Skeletal muscle satellite cell (primary cell): ENCODE data around the gene RAP1B.
"Not testable (repeated sequence)": the region's sequence is repeated elsewhere in the genome, so short reads cannot be mapped to it uniquely, and the experiment has no call there.

Experiments
- H3K27me3 ChIP-seq: 2 replicates; pipeline ENCODE4 v1.7.0; 2013; ENCODE audit warnings: low read length; ENCODE audit not compliant: control insufficient read depth, insufficient read depth
- H3K36me3 ChIP-seq: 2 replicates; pipeline ENCODE4 v1.7.0; 2013; ENCODE audit warnings: mild to moderate bottlenecking, control low read depth, low read length; ENCODE audit not compliant: insufficient read depth
- H3K4me1 ChIP-seq: 2 replicates; pipeline ENCODE4 v1.7.0; 2013; ENCODE audit warnings: low read length; ENCODE audit not compliant: control insufficient read depth, insufficient read depth
- H3K4me2 ChIP-seq: 2 replicates; pipeline ENCODE4 v1.7.0; 2013; ENCODE audit warnings: mild to moderate bottlenecking, low read length
- H3K4me3 ChIP-seq: 2 replicates; pipeline ENCODE4 v1.7.0; 2013; ENCODE audit warnings: low read length
- H3K9ac ChIP-seq: 2 replicates; pipeline ENCODE4 v1.7.0; 2013; ENCODE audit warnings: mild to moderate bottlenecking, low read depth, low read length, moderate library complexity
- H3K9me3 ChIP-seq: replicated peaks from 2 replicates; pipeline ENCODE4 v1.7.0; 2013; ENCODE audit warnings: mild to moderate bottlenecking, control low read depth, low read length

Gene RAP1B

DNA sequence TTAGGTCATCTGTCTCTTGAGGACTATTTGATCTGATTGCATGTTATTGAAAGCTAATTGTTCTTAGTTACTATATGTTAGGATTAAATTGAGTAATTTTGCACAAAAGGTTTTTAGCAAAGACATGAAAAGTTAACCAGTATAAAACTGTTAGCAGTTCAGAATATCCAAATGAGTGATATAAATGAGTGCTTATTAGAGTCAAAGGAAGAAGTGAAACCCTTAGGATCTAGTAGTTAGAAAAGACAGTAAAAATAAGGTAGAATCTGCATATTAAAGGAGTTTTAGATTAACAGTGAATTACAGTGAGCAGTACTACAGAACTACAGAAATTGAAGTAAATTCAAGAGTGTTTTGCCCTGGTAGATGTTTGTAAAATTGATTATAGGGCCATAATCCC is 12.4 kb downstream of the RAP1B start:
- no peaks in the 10 kb centered on the region for H3K9me3 ChIP-seq
- peaks cover 40% of the 10 kb centered on the region for H3K4me1 ChIP-seq
- no peak overlapping the region for H3K4me3 ChIP-seq
- no peaks in the 10 kb centered on the region for H3K27me3 ChIP-seq
- H3K36me3 ChIP-seq: peaks cover 20% of the 10 kb centered on the region
- no peak overlapping the region for H3K4me2 ChIP-seq
- no peak overlapping the region for H3K9ac ChIP-seq

DNA sequence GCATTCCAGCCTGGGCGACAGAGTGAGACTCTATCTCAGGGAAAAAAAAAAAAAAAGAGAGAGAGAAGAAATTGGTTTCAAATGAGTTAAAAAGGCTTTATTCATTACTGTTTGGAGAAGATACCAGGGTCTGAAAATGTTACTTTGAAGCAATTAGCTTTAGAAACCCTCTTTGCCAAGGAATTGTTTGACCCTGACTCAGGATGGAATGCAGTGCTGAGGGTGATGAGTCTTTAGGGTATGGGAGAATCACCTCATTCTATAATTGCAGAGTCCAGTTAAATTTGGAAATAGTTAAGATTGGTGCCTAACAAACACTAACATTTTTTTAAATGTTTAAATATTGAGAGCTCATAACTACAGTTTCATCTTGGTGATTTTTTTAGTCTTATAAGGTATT is 13.3 kb downstream of the RAP1B start:
- H3K9me3 ChIP-seq: no peaks in the 10 kb centered on the region
- H3K36me3 ChIP-seq: peaks cover 22% of the 10 kb centered on the region
- H3K4me2 ChIP-seq: no peak overlapping the region
- H3K4me1 ChIP-seq: peaks cover 31% of the 10 kb centered on the region
- H3K4me3 ChIP-seq: no peak overlapping the region
- H3K27me3 ChIP-seq: no peaks in the 10 kb centered on the region
- no peak overlapping the region for H3K9ac ChIP-seq

DNA sequence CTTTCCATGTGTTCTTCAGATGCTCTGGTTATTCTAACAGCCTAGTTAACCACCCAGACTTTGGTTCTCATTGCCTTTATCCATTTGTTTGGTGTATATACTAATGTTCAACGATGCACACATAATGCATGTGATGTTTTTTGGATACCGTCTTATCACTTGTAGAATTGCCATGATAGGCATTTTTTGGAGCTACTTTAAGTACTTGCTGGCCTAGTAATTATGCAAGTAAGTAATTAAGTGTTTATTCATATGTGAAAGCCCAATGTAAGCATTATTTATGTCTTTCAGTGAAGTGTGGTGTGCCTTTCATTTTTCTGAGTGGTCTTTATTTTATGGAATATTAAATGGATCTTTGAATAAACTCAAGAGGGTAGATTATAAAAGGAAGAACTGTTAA is 14.2 kb downstream of the RAP1B start:
- no peak overlapping the region for H3K9ac ChIP-seq
- peaks cover 23% of the 10 kb centered on the region for H3K4me1 ChIP-seq
- H3K4me3 ChIP-seq: no peak overlapping the region
- H3K36me3 ChIP-seq: peaks cover 22% of the 10 kb centered on the region
- H3K27me3 ChIP-seq: no peaks in the 10 kb centered on the region
- H3K9me3 ChIP-seq: no peaks in the 10 kb centered on the region
- H3K4me2 ChIP-seq: no peak overlapping the region

DNA sequence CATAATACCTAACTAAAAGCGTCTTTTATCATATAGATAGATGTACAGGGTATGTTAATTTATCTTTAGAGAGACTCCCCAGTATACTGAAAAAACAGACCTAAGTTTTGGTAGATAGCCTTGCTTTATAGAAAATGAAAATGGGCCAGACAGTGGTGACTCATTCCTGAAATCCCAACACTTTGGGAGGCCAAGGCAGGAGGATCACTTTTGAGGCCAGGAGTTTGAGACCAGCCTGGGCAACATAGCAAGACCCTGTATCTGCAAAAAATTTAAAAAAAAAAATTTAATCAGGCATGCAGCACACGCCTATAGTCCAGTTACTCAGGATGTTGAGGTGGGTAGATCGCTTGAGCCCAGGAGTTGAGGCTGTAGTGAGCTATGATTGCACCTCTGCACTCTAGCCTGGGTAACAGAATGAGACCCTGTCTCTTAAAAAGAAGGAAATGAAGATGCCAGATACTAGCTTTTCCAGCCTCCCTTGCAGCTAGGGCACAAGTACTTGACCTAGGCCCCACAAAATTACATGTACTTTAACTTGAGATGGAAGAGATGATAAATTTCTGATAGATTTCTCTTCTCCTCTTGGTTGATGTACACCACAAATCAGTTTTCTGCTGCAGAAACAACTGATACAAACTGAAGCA is 17.1 kb downstream of the RAP1B start:
- H3K4me3 ChIP-seq: no peak overlapping the region
- peaks cover 24% of the 10 kb centered on the region for H3K36me3 ChIP-seq
- no peaks in the 10 kb centered on the region for H3K9me3 ChIP-seq
- no peaks in the 10 kb centered on the region for H3K27me3 ChIP-seq
- no peak overlapping the region for H3K9ac ChIP-seq
- H3K4me2 ChIP-seq: no peak overlapping the region
- H3K4me1 ChIP-seq: peaks cover 17% of the 10 kb centered on the region

DNA sequence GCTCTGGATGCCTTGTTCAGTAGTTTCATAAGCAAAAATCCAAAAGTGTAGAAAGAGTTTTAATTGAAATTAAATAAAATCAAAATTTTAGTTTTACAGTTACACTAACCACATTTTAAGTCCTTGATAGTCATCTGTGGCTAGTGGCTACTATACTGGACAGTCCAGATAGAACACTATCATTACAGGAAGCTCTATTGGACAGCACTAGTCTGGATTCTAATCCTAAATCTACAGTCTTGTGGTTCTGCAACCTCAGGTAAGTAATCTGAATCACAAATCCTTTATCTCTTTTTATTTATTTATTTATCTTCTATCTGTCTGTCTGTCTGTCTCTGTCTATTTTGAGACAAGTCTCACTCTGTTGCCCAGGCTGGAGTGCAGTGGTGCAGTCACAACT is 18.0 kb downstream of the RAP1B start:
- Histone ChIP-seq H3K4me2 (no peak overlapping the region), H3K9me3 (no peaks in the 10 kb centered on the region), H3K4me1 (peaks cover 17% of the 10 kb centered on the region), H3K36me3 (peaks cover 24% of the 10 kb centered on the region), H3K9ac (no peak overlapping the region), H3K27me3 (no peaks in the 10 kb centered on the region), H3K4me3 (no peak overlapping the region)

DNA sequence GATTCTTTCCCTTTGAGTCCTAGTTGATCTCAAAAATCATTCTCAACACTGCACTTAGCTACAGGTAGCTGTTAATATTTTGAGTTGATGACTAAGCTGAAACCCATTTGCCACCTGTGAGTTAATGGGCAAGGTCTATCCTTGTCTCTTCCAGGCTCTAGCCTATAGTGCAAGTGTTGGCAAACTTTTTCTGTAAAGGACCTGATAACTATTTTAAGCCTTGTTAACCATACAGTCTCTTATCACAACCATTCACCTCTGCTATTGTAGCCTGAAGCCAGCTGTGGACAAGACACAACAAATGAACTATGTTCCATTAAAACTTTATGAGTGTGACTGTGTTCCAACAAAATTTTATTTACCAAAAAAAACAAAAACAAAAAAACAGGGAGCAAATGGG is 19.4 kb downstream of the RAP1B start:
- H3K9ac ChIP-seq: no peak overlapping the region
- no peaks in the 10 kb centered on the region for H3K27me3 ChIP-seq
- no peaks in the 10 kb centered on the region for H3K9me3 ChIP-seq
- H3K4me3 ChIP-seq: no peak overlapping the region
- peaks cover 13% of the 10 kb centered on the region for H3K4me1 ChIP-seq
- H3K36me3 ChIP-seq: peaks cover 21% of the 10 kb centered on the region
- no peak overlapping the region for H3K4me2 ChIP-seq

DNA sequence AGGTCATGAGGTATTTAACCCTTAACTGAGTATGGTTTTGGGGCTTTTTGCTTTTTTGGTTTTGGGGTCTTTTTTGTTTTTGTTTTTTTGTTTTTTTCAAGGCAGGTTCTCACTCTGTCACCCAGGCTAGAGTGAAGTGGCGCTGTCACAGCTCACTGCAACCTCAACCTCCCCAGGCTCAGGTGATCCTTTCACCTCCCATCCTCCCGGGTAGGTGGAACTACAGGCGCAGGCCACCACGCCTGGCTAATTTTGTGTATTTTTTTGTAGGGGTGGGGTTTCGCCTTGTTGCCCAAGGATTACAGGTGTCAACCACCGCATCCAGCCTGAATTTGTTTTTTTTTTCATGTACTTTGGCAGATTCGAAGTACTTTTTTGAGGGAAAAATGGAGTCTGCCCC is 19.9 kb downstream of the RAP1B start:
- H3K4me2 ChIP-seq: no peak overlapping the region
- H3K36me3 ChIP-seq: peaks cover 21% of the 10 kb centered on the region
- H3K4me1 ChIP-seq: peaks cover 13% of the 10 kb centered on the region
- no peak overlapping the region for H3K4me3 ChIP-seq
- H3K9ac ChIP-seq: no peak overlapping the region
- no peaks in the 10 kb centered on the region for H3K9me3 ChIP-seq
- no peaks in the 10 kb centered on the region for H3K27me3 ChIP-seq

DNA sequence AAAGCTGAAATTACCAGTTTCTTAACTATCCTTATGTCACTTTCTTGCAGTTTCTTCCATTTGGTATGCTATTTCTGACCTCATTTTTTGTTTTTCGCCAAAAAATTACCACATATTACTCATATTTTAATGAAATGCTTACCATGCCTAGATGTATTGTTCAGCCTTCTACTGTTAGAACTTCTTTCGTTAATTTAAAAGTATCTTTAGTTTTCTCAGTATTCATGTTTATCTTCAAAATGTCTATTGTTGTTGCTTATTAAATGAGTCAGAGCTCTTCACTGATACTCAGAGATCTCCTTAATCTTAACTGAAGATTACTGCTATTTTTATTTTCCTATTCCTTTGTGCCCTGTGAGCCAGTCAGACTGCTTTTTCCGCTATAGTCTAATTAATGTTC is 20.5 kb downstream of the RAP1B start:
- Histone ChIP-seq H3K36me3 (peaks cover 21% of the 10 kb centered on the region), H3K4me1 (peaks cover 14% of the 10 kb centered on the region), H3K9ac (no peak overlapping the region), H3K9me3 (no peaks in the 10 kb centered on the region), H3K4me2 (no peak overlapping the region), H3K4me3 (no peak overlapping the region), H3K27me3 (no peaks in the 10 kb centered on the region)

DNA sequence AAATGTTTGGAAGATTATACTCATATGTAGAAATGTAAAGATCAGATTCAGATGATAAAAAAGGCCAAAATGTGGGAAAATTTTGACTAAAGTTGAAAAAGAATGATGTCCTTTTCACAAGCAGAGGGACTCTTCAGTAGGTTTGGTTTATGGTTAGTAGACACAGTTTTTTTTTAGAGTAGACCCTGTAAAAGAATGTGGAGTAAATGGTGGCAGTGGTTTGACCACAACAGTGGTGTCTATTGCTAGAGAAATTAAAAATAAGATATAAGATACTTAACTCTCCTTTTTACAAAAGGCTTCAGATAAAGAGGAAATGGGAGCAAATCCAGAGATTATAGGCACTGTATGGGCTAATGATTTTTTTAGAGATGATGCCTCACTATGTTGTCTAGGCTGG is 21.8 kb downstream of the RAP1B start:
- H3K4me1 ChIP-seq: peaks cover 22% of the 10 kb centered on the region

DNA sequence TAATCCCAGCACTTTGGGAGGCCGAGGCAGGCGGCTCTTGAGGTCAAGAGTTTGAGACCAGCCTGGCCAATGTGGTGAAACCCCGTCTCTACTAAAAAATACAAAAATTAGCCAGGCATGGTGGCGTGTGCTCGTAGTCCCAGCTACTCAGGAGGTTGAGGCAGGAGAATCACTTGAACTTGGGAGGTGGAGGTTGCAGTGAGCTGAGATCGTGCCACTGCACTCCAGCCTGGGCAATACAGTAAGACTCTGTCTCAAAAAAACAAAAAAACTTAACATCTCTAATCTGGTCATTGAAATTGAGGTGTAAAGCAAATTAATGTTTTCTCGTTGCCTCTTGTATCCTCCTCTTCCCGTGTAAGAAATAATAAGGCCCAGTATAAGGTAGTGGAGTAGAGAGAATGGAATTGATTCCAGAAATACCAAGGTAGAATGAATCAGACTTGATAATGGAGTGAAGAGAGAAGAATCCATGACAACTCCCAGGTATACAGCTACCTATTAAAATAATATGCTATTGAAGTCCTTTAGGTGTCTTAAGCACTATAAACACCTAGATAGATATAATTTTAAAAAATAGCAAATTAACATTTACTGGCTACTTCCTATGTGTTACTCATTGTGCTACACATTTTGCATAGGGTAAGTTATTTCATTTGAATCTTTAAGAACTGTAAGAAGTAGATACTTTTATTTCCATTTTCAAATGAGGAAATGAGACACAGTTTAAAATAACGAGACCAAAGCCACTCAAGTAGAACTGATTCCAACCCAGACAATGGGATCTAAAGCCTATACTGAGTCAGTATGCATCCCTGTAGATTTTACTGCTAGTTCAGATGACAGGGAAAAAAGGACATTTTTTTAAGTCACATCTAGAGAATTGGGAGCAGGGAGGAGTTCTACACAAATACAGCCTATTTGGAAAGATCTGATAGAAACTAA is 23.2 kb downstream of the RAP1B start:
- H3K36me3 ChIP-seq: peaks cover 5% of the 10 kb centered on the region
- H3K27me3 ChIP-seq: no peaks in the 10 kb centered on the region
- peaks cover 32% of the 10 kb centered on the region for H3K4me1 ChIP-seq
- no peaks in the 10 kb centered on the region for H3K9me3 ChIP-seq
- no peak overlapping the region for H3K4me2 ChIP-seq
- no peak overlapping the region for H3K9ac ChIP-seq
- no peak overlapping the region for H3K4me3 ChIP-seq

More for the DNA sequence above, 21.8 kb downstream of the RAP1B start:
- Histone ChIP-seq H3K4me3 (no peak overlapping the region), H3K4me2 (no peak overlapping the region), H3K9me3 (no peaks in the 10 kb centered on the region), H3K36me3 (peaks cover 14% of the 10 kb centered on the region), H3K9ac (no peak overlapping the region), H3K27me3 (no peaks in the 10 kb centered on the region)

DNA sequence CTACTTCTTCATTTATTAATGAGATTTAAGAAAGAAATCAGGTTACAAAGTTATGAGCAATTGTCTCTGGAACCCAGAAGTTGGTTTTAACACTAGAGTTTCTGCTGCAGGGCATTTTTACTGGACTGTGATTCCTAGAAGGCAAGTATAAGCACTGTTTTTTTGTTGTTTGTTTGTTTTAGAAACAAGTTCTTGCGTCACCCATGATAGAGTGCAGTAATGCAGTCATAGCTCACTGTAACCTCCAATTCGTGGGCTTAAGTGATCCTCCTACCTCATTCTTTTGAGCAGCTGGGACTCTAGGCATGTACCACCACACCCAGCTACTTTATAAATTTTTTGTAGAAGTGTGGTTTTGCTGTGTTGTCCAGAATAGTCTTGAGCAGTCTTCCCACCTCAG is 25.6 kb downstream of the RAP1B start:
- no peak overlapping the region for H3K4me3 ChIP-seq
- H3K4me1 ChIP-seq: peaks cover 37% of the 10 kb centered on the region
- no peaks in the 10 kb centered on the region for H3K9me3 ChIP-seq
- H3K4me2 ChIP-seq: no peak overlapping the region
- no peaks in the 10 kb centered on the region for H3K27me3 ChIP-seq
- H3K9ac ChIP-seq: no peak overlapping the region
- no peaks in the 10 kb centered on the region for H3K36me3 ChIP-seq

DNA sequence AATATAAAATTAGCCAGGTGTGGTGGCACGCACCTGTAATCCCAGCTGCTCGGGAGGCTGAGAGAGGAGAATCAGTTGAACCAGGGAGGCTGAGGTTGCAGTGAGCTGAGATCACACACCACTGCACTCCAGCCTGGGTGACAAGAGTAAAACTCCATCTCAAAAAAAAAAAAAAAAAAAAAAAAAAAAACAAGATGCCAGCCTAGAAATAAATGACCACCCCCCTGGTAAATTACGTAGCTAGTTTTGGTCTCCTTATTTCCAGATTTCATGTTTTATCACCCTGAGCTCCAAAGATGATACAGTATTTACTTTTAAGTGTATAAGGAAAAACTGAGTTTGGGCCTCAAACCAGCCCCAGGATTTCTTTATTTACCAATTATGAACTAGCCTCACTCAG is 26.7 kb downstream of the RAP1B start:
- not testable (repeated sequence) for H3K9ac ChIP-seq, H3K36me3 ChIP-seq, H3K27me3 ChIP-seq, H3K4me3 ChIP-seq, H3K9me3 ChIP-seq, H3K4me2 ChIP-seq
- H3K4me1 ChIP-seq: peaks cover 30% of the 10 kb centered on the region
